HCT116 (cell line): ENCODE results near the gene PHF14. TPM values are rescaled to one million over a fixed set of nuclear protein-coding genes. Genes with fewer than 3 reads are reported as not detected.

Experiments used
- ATAC-seq: fragments of 200-7000 bp; cut with Tn5 transposase; 2 replicates; pipeline ENCODE4 v1.9.1; 2020; ENCODE audit warnings: mild to moderate bottlenecking, moderate library complexity
- BruUV-seq: library from RNA; stranded (reverse); fragments of 400-500 nt; replicated peaks from 2 replicates; lab custom pipeline; 2021; lab: Mats Ljungman, UMichigan
- CTCF ChIA-PET: fragments of 300-600 bp; sonication (Branson Sonifier 250); formaldehyde crosslinking; loops from one replicate; lab custom pipeline; 2021; ENCODE audit warnings: antibody characterized with exemption; lab: Charles Lee
- POLR2A ChIA-PET: fragments of 300-600, 350-600 bp; sonication (Branson Sonifier 250); formaldehyde crosslinking; loops from one replicate; lab custom pipeline; 2021; ENCODE audit warnings: antibody characterized with exemption; lab: Charles Lee
- RAD21 ChIA-PET, 2 experiments: fragments of 300-600 bp; sonication (Branson Sonifier 250); formaldehyde crosslinking; loops; one replicate each; lab custom pipeline; 2023; ENCODE audit warnings: low total read pairs in 2 of 2; ENCODE audit not compliant: uncharacterized antibody in 2 of 2, unreplicated experiment in 2 of 2, low non-redundant PET in 1 of 2; lab: Charles Lee
- DNase-seq: peaks from one replicate; pipeline ENCODE4 v3.0.0-alpha.2; 2010; ENCODE audit warnings: low read depth, low spot score
- H2AFZ ChIP-seq: fragments of 200-600 bp; shearing (Covaris generic), sonication (generic); 2 replicates; pipeline ENCODE4 v1.6.1; 2017; ENCODE audit warnings: low read depth, mixed run types, mixed read lengths, antibody characterized with exemption, low read length; ENCODE audit not compliant: poor library complexity, severe bottlenecking
- H3K27ac ChIP-seq: 2 replicates; pipeline ENCODE4 v1.5.1; 2012; ENCODE audit warnings: low read depth, low read length
- H3K27me3 ChIP-seq: fragments of 200-600 bp; sonication (generic); 2 replicates; pipeline ENCODE4 v1.6.1; 2016; ENCODE audit warnings: mixed run types, low read length, mixed read lengths; ENCODE audit not compliant: insufficient read depth
- H3K36me3 ChIP-seq, 2 experiments: fragments of 200-500 bp in 1 of 2; fragments of 200-600 bp in 1 of 2; sonication (Bioruptor generic) in 1 of 2; sonication (generic) in 1 of 2; 2 replicates each; pipeline versions ENCODE4 v1.5.1 to v1.6.1; 2014 to 2016; ENCODE audit warnings: low read length in 2 of 2, inconsistent platforms in 1 of 2, mixed read lengths in 1 of 2, mixed run types in 1 of 2; ENCODE audit not compliant: insufficient read depth in 2 of 2, control insufficient read depth in 1 of 2
- H3K4me1 ChIP-seq, 2 experiments: fragments of 200-600 bp in 1 of 2; sonication (generic) in 1 of 2; 2 replicates each; pipeline versions ENCODE4 v1.5.1 to v1.6.1; 2012 to 2017; ENCODE audit warnings: low read length in 2 of 2, inconsistent platforms in 1 of 2, mild to moderate bottlenecking in 1 of 2, mixed read lengths in 1 of 2, mixed run types in 1 of 2, moderate library complexity in 1 of 2; ENCODE audit not compliant: insufficient read depth in 2 of 2, control insufficient read depth in 1 of 2
- H3K4me2 ChIP-seq: fragments of 200-600 bp; sonication (generic); 2 replicates; pipeline ENCODE4 v1.6.1; 2017; ENCODE audit warnings: mixed run types, low read length, mixed read lengths
- H3K4me3 ChIP-seq, 2 experiments: fragments of 200-600 bp in 1 of 2; sonication (generic) in 1 of 2; replicated peaks in 1 of 2; 2 replicates each; pipeline ENCODE4 v1.5.1; 2011 to 2016; ENCODE audit warnings: low read length in 2 of 2, control low read depth in 1 of 2, low read depth in 1 of 2, mild to moderate bottlenecking in 1 of 2, mixed read lengths in 1 of 2, mixed run types in 1 of 2
- H3K79me2 ChIP-seq: fragments of 200-600 bp; sonication (generic); 2 replicates; pipeline ENCODE4 v1.6.1; 2017; ENCODE audit warnings: mild to moderate bottlenecking, mixed run types, low read length, moderate library complexity, mixed read lengths; ENCODE audit not compliant: insufficient read depth
- H3K9ac ChIP-seq: fragments of 200-600 bp; sonication (generic); 2 replicates; pipeline ENCODE4 v1.6.1; 2016; ENCODE audit warnings: low read length, mixed read lengths
- H3K9me2 ChIP-seq: fragments of 200-600 bp; sonication (generic), shearing (Covaris generic); 2 replicates; pipeline ENCODE4 v1.6.1; 2017; ENCODE audit warnings: mixed run types, mild to moderate bottlenecking, moderate library complexity; ENCODE audit not compliant: insufficient read depth
- H3K9me3 ChIP-seq, 2 experiments: fragments of 200-500 bp in 1 of 2; fragments of 200-600 bp in 1 of 2; sonication (Bioruptor generic) in 1 of 2; sonication (generic) in 1 of 2; 2 replicates each; pipeline ENCODE4 v1.6.1; 2014 to 2017; ENCODE audit warnings: low read length in 2 of 2, mixed read lengths in 2 of 2, inconsistent platforms in 1 of 2, low read depth in 1 of 2, mild to moderate bottlenecking in 1 of 2, mixed run types in 1 of 2, moderate library complexity in 1 of 2; ENCODE audit not compliant: control insufficient read depth in 1 of 2, insufficient read depth in 1 of 2
- H4K20me1 ChIP-seq: fragments of 200-600 bp; sonication (generic), shearing (Covaris generic); 2 replicates; pipeline ENCODE4 v1.6.1; 2017; ENCODE audit warnings: mixed run types, mild to moderate bottlenecking, moderate library complexity; ENCODE audit not compliant: insufficient read depth
- EZH2 ChIP-seq: fragments of 200-600 bp; sonication (generic); IDR thresholded peaks from 2 replicates; pipeline ENCODE4 v1.6.1; 2017; ENCODE audit warnings: antibody characterized with exemption, mixed run types
- EZH2phosphoT487 ChIP-seq: fragments of 200-600 bp; IDR thresholded peaks from 2 replicates; pipeline ENCODE4 v1.6.1; 2018; ENCODE audit warnings: antibody characterized with exemption, borderline replicate concordance
- FOSL1 ChIP-seq: IDR thresholded peaks from 2 replicates; pipeline ENCODE4 v1.6.1; 2012; ENCODE audit warnings: low read depth
- JUND ChIP-seq: IDR thresholded peaks from 2 replicates; pipeline ENCODE4 v1.6.1; 2012
- POLR2AphosphoS5 ChIP-seq: IDR thresholded peaks from 2 replicates; pipeline ENCODE4 v1.6.1; 2011; ENCODE audit warnings: mild to moderate bottlenecking, low read depth, low read length, moderate library complexity
- RAD21 ChIP-seq: IDR thresholded peaks from 2 replicates; pipeline ENCODE4 v1.6.1; 2012; ENCODE audit warnings: low read depth, mild to moderate bottlenecking
- YY1 ChIP-seq: IDR thresholded peaks from 2 replicates; pipeline ENCODE4 v1.6.1; 2011; ENCODE audit warnings: low read length, low read depth, moderate library complexity, mild to moderate bottlenecking; ENCODE audit not compliant: insufficient replicate concordance; ENCODE audit errors: extremely low read depth
- intact Hi-C: fragments of 100-400 bp; cut with micrococcal nuclease; formaldehyde crosslinking; loops from 2 replicates; pipeline ENCODE4 v1.10.0; 2022
- total RNA-seq: library from RNA; stranded (reverse); gene quantifications from one replicate; pipeline ENCODE4 v1.2.1, GENCODE V29; 2021; ENCODE audit not compliant: unreplicated experiment

PHF14 gene
- total RNA-seq, 1 experiment from 2014 or later, result 13.8 TPM

GRCh38 chr7:11170863-11171568 lies 197.3 kb downstream of the PHF14 start:
- Histone ChIP-seq H3K36me3 (no peaks in the 10 kb centered on the region), H4K20me1 (no peaks in the 10 kb centered on the region; the same call in 1 of the 2 replicates), H3K79me2 (no peaks in the 10 kb centered on the region), H3K4me3 (no peak overlapping the region), H3K9ac (no peak overlapping the region), H3K9me2 (no peaks in the 10 kb centered on the region), H3K4me1 (no peaks in the 10 kb centered on the region), H3K9me3 (no peaks in the 10 kb centered on the region), H3K4me2 (no peak overlapping the region), H3K27me3 (no peaks in the 10 kb centered on the region), H2AFZ (no peak overlapping the region), H3K27ac (no peak overlapping the region)
- ChIA-PET CTCF (no interaction called here), POLR2A (no interaction called here), RAD21 (no interaction called here)
- no TSS peak for BruUV-seq
- intact Hi-C loops, result no loop called here
- TF ChIP-seq RAD21, result no peak
- TF ChIP-seq YY1, result no peak
- DNase-seq (no peak), ATAC-seq (no peak)

- Histone ChIP-seq H3K4me2 (no peak overlapping the region), H3K9me2 (no peaks in the 10 kb centered on the region), H3K9me3 (no peaks in the 10 kb centered on the region), H3K79me2 (no peaks in the 10 kb centered on the region), H3K4me3 (no peak overlapping the region), H4K20me1 (no peaks in the 10 kb centered on the region; the same call in 1 of the 2 replicates), H2AFZ (no peak overlapping the region), H3K9ac (no peak overlapping the region), H3K36me3 (no peaks in the 10 kb centered on the region), H3K4me1 (no peaks in the 10 kb centered on the region), H3K27me3 (no peaks in the 10 kb centered on the region), H3K27ac (no peak overlapping the region)
- BruUV-seq, result no TSS peak
- TF ChIP-seq YY1 (no peak), JUND (no peak), FOSL1 (no peak), POLR2AphosphoS5 (no peak), EZH2phosphoT487 (no peak), EZH2 (no peak)
- intact Hi-C loops, result no loop called here
- ATAC-seq, result no peak
- no peak for DNase-seq
- ChIA-PET RAD21 (no interaction called here), POLR2A (no interaction called here), CTCF (interaction anchor here (0.8 kb wide), 1 partner anchor 1286 kb away, joined by 3 read pairs; no protein-coding TSS in a partner anchor)
Observed at GRCh38 chr7:11171569-11172192, 198.0 kb downstream of the PHF14 start.
